Sigmoid colon (tissue), 7 donors: ENCODE data around the gene CCDC157. TPM values are rescaled to one million over a fixed set of nuclear protein-coding genes. Genes with fewer than 3 reads are reported as not detected.
"Not testable (repeated sequence)": the region's sequence is repeated elsewhere in the genome, so short reads cannot be mapped to it uniquely, and the experiment has no call there.

Experiments
- DNase-seq: peaks from one replicate; pipeline ENCODE4 v3.0.0-alpha.2; 2019
- H3K27ac ChIP-seq, 4 donors: fragments of 200-600 bp; sonication (generic); one replicate each; pipeline ENCODE4 v1.5.1; 2016 to 2019; ENCODE audit warnings: mild to moderate bottlenecking in 1 of 4
- H3K27me3 ChIP-seq, 3 donors: fragments of 200-600 bp; sonication (generic); one replicate each; pipeline ENCODE4 v1.5.1; 2019; ENCODE audit warnings: mild to moderate bottlenecking in 1 of 3
- H3K36me3 ChIP-seq, 4 donors: fragments of 200-600 bp; sonication (generic); one replicate each; pipeline ENCODE4 v1.5.1; 2016 to 2019
- H3K4me1 ChIP-seq, 4 donors: fragments of 200-600 bp; sonication (generic); one replicate each; pipeline ENCODE4 v1.5.1; 2017 to 2019
- H3K4me3 ChIP-seq, 4 donors: fragments of 200-600 bp; sonication (generic); one replicate each; pipeline ENCODE4 v1.5.1; 2017 to 2019; ENCODE audit warnings: mild to moderate bottlenecking in 2 of 4, moderate library complexity in 1 of 4
- H3K9me3 ChIP-seq, 4 donors: fragments of 200-600 bp in 3 of 4; sonication (generic) in 3 of 4; one replicate each; pipeline versions ENCODE4 v1.5.1 to v1.6.1; 2013 to 2019
- CTCF ChIP-seq, 4 experiments: fragments of 450-650 bp in 3 of 4; fragments of 200-600 bp in 1 of 4; IDR thresholded peaks; one replicate each; pipeline ENCODE4 v1.5.1; 2016 to 2019; ENCODE audit warnings: antibody characterized with exemption in 4 of 4, mild to moderate bottlenecking in 3 of 4, moderate library complexity in 2 of 4
- EP300 ChIP-seq, 4 donors: sonication (generic); formaldehyde crosslinking; IDR thresholded peaks; one replicate each; pipeline ENCODE4 v1.6.1; 2017; ENCODE audit warnings: antibody characterized with exemption in 4 of 4
- POLR2A ChIP-seq, 2 donors: fragments of 450-650 bp; IDR thresholded peaks; one replicate each; pipeline ENCODE4 v1.6.1; 2016; ENCODE audit warnings: antibody characterized with exemption in 2 of 2, mild to moderate bottlenecking in 2 of 2, moderate library complexity in 2 of 2
- POLR2AphosphoS5 ChIP-seq, 4 donors: sonication (generic); formaldehyde crosslinking; IDR thresholded peaks; one replicate each; pipeline ENCODE4 v1.6.1; 2017; ENCODE audit warnings: antibody characterized with exemption in 4 of 4
- WGBS, 2 donors: extraction: QIAGEN DNeasy Blood & Tissue Kit; methylation state at CpG; one replicate each; pipeline ENCODE4 v1.1.7; 2013; 5-methylcytosine and 5-hydroxymethylcytosine counted together
- intact Hi-C: fragments of 100-400 bp; cut with DNase I; formaldehyde crosslinking; loops from one replicate; pipeline ENCODE4 v1.15.1; 2023
- polyA plus RNA-seq, 3 donors: library from polyadenylated mRNA; stranded (reverse); fragments of 200-250 nt; gene quantifications; one replicate each; pipeline ENCODE4 v1.2.3, GENCODE V29; 2013
- total RNA-seq, 4 donors: library from RNA; depleted of rRNA; stranded (reverse); fragments of >200 nt; gene quantifications; one replicate each; pipeline ENCODE4 v1.1.0, GENCODE V29; 2016
- donor health status: healthy with polysubstance abuse.
- donor health status: Bipolar disorder and iron deficiency.
- donor health status: healthy.

CCDC157 gene
- total and polyA plus RNA-seq, 7 donors = 0.83 to 2.0 (median 1.6) TPM

GRCh38 chr22:30335236-30335635, 21.6 kb upstream of the CCDC157 start:
- Histone ChIP-seq H3K4me3 (no peak overlapping the region), H3K27me3 (no peaks in the 10 kb centered on the region), H3K4me1 (no peaks in the 10 kb centered on the region), H3K27ac (no peak overlapping the region), H3K9me3 (no peaks in the 10 kb centered on the region), H3K36me3 (peaks cover 74 to 99% (median 80%) of the 10 kb centered on the region in 4 donors)
- intact Hi-C loops = no loop called here
- DNase-seq = no peak
- WGBS, 2 donors = 99% methylated on average over 1 of the region's 1 CpG
- TF ChIP-seq CTCF (IDR thresholded peaks at IDR 0.05) (no peak), POLR2A (IDR thresholded peaks at IDR 0.05) (no peak), EP300 (IDR thresholded peaks at IDR 0.05) (no peak), POLR2AphosphoS5 (IDR thresholded peaks at IDR 0.05) (no peak)

- Histone ChIP-seq H3K36me3 (peaks cover 87 to 100% (median 95%) of the 10 kb centered on the region in 4 donors), H3K4me1 (no peaks in the 10 kb centered on the region), H3K9me3 (no peaks in the 10 kb centered on the region), H3K27ac (no peak overlapping the region), H3K4me3 (no peak overlapping the region), H3K27me3 (no peaks in the 10 kb centered on the region)
- 95 to 96% methylated on average over 4 of the region's 4 CpGs for WGBS, 2 donors
- intact Hi-C loops = no loop called here
- DNase-seq = no peak
- TF ChIP-seq CTCF (IDR thresholded peaks at IDR 0.05) (no peak), POLR2A (IDR thresholded peaks at IDR 0.05) (no peak), EP300 (IDR thresholded peaks at IDR 0.05) (no peak)
Measured at GRCh38 chr22:30336752-30337460, 19.9 kb upstream of the CCDC157 start.

GRCh38 chr22:30337461-30337778, 19.4 kb upstream of the CCDC157 start:
- intact Hi-C loops = no loop called here
- no peaks in the 10 kb centered on the region for H3K9me3 ChIP-seq
- H3K27ac ChIP-seq = no peak overlapping the region
- peaks cover 92 to 100% (median 98%) of the 10 kb centered on the region in 4 donors for H3K36me3 ChIP-seq
- TF ChIP-seq CTCF (IDR thresholded peaks at IDR 0.05) = no peak
- H3K4me1 ChIP-seq = no peaks in the 10 kb centered on the region
- no peaks in the 10 kb centered on the region for H3K27me3 ChIP-seq
- WGBS, 2 donors = 94 to 96% methylated on average over 8 of the region's 8 CpGs
- no peak overlapping the region for H3K4me3 ChIP-seq
- DNase-seq = no peak

GRCh38 chr22:30338341-30338740, 18.5 kb upstream of the CCDC157 start:
- H3K36me3 ChIP-seq = peaks cover 93 to 100% (median 100%) of the 10 kb centered on the region in 4 donors
- H3K27ac ChIP-seq, intact Hi-C loops, H3K9me3 ChIP-seq, H3K4me1 ChIP-seq, DNase-seq, H3K4me3 ChIP-seq, H3K27me3 ChIP-seq: not testable (repeated sequence)
- 87% methylated on average over 9 of the region's 9 CpGs for WGBS, 2 donors

- TF ChIP-seq EP300 (IDR thresholded peaks at IDR 0.05) (no peak), CTCF (IDR thresholded peaks at IDR 0.05) (no peak), POLR2AphosphoS5 (IDR thresholded peaks at IDR 0.05) (no peak), POLR2A (IDR thresholded peaks at IDR 0.05) (no peak)
- H3K9me3 ChIP-seq = no peaks in the 10 kb centered on the region
- H3K36me3 ChIP-seq = peaks cover 93 to 100% (median 100%) of the 10 kb centered on the region in 4 donors
- no peak for DNase-seq
- peak overlapping the region in 1 of 4 donors; percentile 30 for H3K27ac ChIP-seq
- no peaks in the 10 kb centered on the region for H3K27me3 ChIP-seq
- 96 to 98% methylated on average over 7 of the region's 7 CpGs for WGBS, 2 donors
- no peaks in the 10 kb centered on the region for H3K4me1 ChIP-seq
- intact Hi-C loops = no loop called here
- H3K4me3 ChIP-seq = no peak overlapping the region
Measured at GRCh38 chr22:30338802-30339201, 18.0 kb upstream of the CCDC157 start.
